Activated CD8-positive, alpha-beta memory T cell treated with anti-CD3 and anti-CD28 coated beads, Interleukin-2, amount 50 U/mL, for 4 hours (primary cell): Measurements from ENCODE around the gene SGCB.

Source experiments
- DNase-seq: peaks from one replicate; pipeline ENCODE4 v3.0.0-alpha.2; 2020

The SGCB gene

GRCh38 chr4:52017814-52018213 is 20.3 kb downstream of the SGCB start:
- no peak for DNase-seq

GRCh38 chr4:52016981-52017380 is 21.1 kb downstream of the SGCB start:
- DNase-seq: no peak

DNA sequence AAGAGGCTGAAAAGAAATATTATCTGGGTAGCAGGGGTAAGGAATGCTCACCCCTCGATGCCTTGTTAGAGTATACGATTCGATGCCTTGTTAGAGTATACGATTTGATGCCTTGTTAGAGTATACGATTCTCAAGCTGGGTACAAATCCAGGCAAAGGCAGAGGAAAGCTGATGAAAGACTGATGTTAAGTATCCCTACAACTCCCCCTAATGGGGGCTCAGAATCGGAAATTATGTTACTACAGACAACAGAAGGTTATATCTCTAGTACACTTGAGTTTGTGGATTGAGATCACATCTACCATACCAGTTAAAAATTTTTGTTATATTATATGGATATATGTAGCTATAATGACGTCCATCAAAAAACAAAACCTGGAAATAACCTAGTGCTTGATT is 22.7 kb downstream of the SGCB start:
- no peak for DNase-seq

DNA sequence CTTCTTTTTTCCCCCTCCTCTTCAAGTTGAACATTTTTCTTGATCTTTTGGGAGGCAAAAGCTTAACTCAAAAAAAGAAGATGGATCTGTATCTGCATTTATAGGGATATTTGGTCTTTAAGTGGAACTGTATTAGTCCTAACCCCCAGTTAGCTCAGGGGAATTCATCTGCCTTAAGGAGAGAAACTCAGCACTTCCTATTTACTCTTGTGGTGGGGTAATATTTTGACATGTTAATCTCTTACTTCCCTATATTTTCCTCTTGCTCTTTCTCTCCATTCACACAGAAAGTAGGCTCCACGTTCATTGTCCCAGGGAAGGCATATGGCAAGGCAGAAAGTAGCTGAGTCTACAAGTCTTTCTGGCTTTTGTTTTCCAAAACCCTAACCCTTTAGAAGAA is 23.2 kb downstream of the SGCB start:
- DNase-seq: no peak

GRCh38 chr4:52012651-52013050 is 25.4 kb downstream of the SGCB start:
- DNase-seq: no peak

GRCh38 chr4:52010986-52011385 is 27.1 kb downstream of the SGCB start:
- no peak for DNase-seq

GRCh38 chr4:52006887-52007286 is 31.2 kb downstream of the SGCB start:
- DNase-seq: no peak

GRCh38 chr4:52005604-52006273 is 32.4 kb downstream of the SGCB start:
- DNase-seq: no peak

- no peak for DNase-seq
These were observed 33.7 kb downstream of the SGCB start for GRCh38 chr4:52004414-52004813.

- no peak for DNase-seq
These were observed 36.5 kb downstream of the SGCB start for GRCh38 chr4:52001616-52002015.

DNA sequence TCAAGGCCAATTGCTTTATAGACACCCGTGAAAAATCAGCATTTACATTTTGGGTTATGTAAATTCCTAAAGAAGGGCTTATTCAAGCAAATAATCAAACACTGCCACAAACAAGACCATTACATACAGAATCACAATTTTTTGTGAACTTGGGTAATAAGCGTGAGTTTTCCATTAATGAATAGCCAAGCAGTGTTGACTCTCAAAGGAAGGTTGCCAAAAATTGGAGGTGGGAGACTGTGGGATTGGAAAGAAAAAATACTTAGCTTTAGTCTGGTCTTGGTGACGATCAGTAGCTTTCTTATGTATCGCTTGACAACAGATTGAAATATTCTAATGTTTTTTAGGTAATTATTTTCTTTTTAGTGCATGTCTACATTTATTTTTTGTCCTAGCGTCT is 38.8 kb downstream of the SGCB start:
- no peak for DNase-seq

- no peak for DNase-seq
These were observed 39.3 kb downstream of the SGCB start for GRCh38 chr4:51998837-51999236.

DNA sequence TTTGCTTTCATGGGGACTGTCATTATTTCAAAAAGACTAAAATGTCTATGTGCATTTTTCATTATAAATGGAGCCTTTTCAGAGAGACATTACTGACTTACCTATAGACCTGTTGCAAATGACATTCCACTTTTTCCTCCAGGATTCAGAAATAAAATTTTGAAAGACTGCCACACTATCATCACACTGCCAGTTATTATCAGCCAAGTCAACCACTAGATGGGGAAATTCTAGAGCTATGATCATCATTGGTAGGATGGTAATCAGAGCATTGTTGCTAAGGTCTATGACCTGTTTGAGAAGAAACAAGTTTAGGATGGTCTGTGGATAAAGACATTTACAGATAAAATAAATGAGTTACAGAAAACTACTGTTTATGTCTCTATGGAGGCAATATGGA is 40.5 kb downstream of the SGCB start:
- DNase-seq: no peak

- DNase-seq: no peak
These were observed 42.4 kb downstream of the SGCB start for GRCh38 chr4:51995647-51996220.
